HepG2 (cell line): ENCODE measurements around the gene LLGL2. TPM values are rescaled to one million over a fixed set of nuclear protein-coding genes. Genes with fewer than 3 reads are reported as not detected.

Experiments used
- ATF7-NPFF ChIP-seq: sonication (generic); formaldehyde crosslinking; IDR thresholded peaks from 2 replicates; pipeline ENCODE4 v1.8.1; 2023; ENCODE audit warnings: mild to moderate bottlenecking, low read depth, missing genetic modification reagents, moderate library complexity
- NR1H2 ChIP-seq: sonication (generic); formaldehyde crosslinking; IDR thresholded peaks from 2 replicates; pipeline ENCODE4 v1.8.1; 2022; ENCODE audit warnings: low read depth, missing genetic modification reagents, borderline replicate concordance
- TRIM24 ChIP-seq: sonication (generic); formaldehyde crosslinking; IDR thresholded peaks from 2 replicates; pipeline ENCODE4 v1.8.0; 2022; ENCODE audit warnings: mild to moderate bottlenecking, missing genetic modification reagents
- ZNF143 ChIP-seq: sonication (generic); formaldehyde crosslinking; IDR thresholded peaks from 2 replicates; pipeline ENCODE4 v1.4.0; 2020; ENCODE audit warnings: missing genetic modification reagents
- ZNF263 ChIP-seq: sonication (generic); formaldehyde crosslinking; IDR thresholded peaks from 2 replicates; pipeline ENCODE4 v1.4.0; 2020; ENCODE audit warnings: missing genetic modification reagents
- polyA plus RNA-seq, 8 experiments: library from polyadenylated mRNA; depleted of rRNA in 3 of 8; stranded (reverse) in 7 of 8; unstranded in 1 of 8; fragments of >200 nt; fragmentation: Illumina TruSeq in 4 of 8; extraction: Trizol in 4 of 8; gene quantifications; 2 replicates each; pipeline versions ENCODE4 v1.2.1 to v1.2.3, GENCODE V29; 2011 to 2016; ENCODE audit warnings: low read depth in 4 of 8, missing spikeins in 1 of 8, mixed read lengths in 1 of 8; ENCODE audit not compliant: insufficient read depth in 1 of 8
- total RNA-seq, 5 experiments: library from RNA; depleted of rRNA; stranded (reverse); fragments of >200 nt; fragmentation: Illumina TruSeq; extraction: Trizol; gene quantifications; 2 replicates each; pipeline ENCODE4 v1.2.3, GENCODE V29; 2016; ENCODE audit warnings: low read depth in 1 of 5
- TF ChIP-seq, protein P1 (sequence below): sonication (generic); formaldehyde crosslinking; IDR thresholded peaks from 2 replicates; pipeline ENCODE4 v1.4.0; 2020; ENCODE audit warnings: mild to moderate bottlenecking, missing genetic modification reagents
- TF ChIP-seq, protein P2 (sequence below): sonication (generic); formaldehyde crosslinking; conservative IDR thresholded peaks from 2 replicates; pipeline ENCODE4 v1.4.0; 2020; ENCODE audit warnings: mild to moderate bottlenecking, missing genetic modification reagents, moderate library complexity
- TF ChIP-seq, protein P3 (sequence below): sonication (generic); formaldehyde crosslinking; IDR thresholded peaks from 2 replicates; pipeline ENCODE4 v1.4.0; 2020; ENCODE audit warnings: missing genetic modification reagents
- TF ChIP-seq, protein P4 (sequence below): sonication (generic); formaldehyde crosslinking; IDR thresholded peaks from 2 replicates; pipeline ENCODE4 v1.4.0; 2020; ENCODE audit warnings: missing genetic modification reagents
- TF ChIP-seq, protein P5 (sequence below): sonication (generic); formaldehyde crosslinking; IDR thresholded peaks from 2 replicates; pipeline ENCODE4 v1.5.1; 2020; ENCODE audit warnings: missing genetic modification reagents, mild to moderate bottlenecking, borderline replicate concordance
- TF ChIP-seq, protein P6 (sequence below): sonication (generic); formaldehyde crosslinking; IDR thresholded peaks from 2 replicates; pipeline ENCODE4 v1.5.0; 2020; ENCODE audit warnings: mild to moderate bottlenecking, missing genetic modification reagents

Gene LLGL2
- total and polyA plus RNA-seq, 2 of the 13 experiments (the other 11 are each of a cell fraction or from before 2014, with no cell fraction given): 83.0 to 86.7 TPM

DNA sequence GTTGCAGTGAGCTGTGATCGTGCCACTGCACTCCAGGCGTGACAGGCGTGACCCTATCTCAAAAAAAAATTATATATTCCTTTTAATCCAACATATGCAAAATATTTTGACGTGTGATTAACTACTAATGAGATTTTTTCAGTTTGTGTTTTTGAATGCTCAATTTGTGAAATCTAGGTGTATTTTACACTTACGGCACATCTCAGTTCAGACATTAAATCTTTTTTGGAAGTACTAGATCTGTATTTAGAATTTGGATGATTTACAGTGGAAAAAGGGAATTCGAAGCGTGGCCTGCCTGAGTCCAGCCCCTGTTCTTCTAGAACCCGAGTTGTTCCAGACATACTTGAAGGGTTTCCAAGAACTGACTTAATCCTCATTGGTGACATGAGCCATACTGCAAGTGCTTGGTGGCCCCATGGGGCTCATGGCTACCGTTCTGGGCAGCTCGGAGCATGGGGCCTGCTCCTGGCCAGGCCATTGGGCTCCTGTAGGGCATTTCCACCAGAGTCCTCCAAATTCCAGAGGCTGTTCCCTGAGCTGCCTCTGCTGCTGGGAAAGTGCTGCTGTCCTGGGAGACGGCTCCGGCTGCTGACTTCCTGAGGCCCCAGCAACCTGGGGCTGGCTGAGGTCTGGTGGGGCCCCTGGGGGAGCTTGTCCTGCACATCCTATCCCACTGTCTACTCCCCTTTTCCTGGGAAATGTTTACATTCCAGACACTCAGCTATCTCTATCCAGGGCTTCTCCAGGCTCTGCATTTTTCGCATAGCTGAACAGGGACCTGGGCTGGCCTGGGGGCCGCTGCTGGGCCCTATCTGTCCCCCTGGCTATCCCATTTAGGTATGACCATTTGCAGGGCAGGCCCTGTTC, 27.2 kb downstream of the LLGL2 start (continued):
- TF ChIP-seq, protein P1, sequence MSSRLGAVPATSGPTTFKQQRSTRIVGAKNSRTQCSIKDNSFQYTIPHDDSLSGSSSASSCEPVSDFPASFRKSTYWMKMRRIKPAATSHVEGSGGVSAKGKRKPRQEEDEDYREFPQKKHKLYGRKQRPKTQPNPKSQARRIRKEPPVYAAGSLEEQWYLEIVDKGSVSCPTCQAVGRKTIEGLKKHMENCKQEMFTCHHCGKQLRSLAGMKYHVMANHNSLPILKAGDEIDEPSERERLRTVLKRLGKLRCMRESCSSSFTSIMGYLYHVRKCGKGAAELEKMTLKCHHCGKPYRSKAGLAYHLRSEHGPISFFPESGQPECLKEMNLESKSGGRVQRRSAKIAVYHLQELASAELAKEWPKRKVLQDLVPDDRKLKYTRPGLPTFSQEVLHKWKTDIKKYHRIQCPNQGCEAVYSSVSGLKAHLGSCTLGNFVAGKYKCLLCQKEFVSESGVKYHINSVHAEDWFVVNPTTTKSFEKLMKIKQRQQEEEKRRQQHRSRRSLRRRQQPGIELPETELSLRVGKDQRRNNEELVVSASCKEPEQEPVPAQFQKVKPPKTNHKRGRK (CRISPR knock-in tag): no peak
- TF ChIP-seq TRIM24 (no peak), ATF7-NPFF (CRISPR knock-in tag) (no peak), ZNF263 (CRISPR knock-in tag) (0 out of 2 replicates have a peak, but pooled peaks have one; percentile 48), ZNF143 (CRISPR knock-in tag) (no peak), NR1H2 (CRISPR knock-in tag) (no peak)
- TF ChIP-seq, protein P2, sequence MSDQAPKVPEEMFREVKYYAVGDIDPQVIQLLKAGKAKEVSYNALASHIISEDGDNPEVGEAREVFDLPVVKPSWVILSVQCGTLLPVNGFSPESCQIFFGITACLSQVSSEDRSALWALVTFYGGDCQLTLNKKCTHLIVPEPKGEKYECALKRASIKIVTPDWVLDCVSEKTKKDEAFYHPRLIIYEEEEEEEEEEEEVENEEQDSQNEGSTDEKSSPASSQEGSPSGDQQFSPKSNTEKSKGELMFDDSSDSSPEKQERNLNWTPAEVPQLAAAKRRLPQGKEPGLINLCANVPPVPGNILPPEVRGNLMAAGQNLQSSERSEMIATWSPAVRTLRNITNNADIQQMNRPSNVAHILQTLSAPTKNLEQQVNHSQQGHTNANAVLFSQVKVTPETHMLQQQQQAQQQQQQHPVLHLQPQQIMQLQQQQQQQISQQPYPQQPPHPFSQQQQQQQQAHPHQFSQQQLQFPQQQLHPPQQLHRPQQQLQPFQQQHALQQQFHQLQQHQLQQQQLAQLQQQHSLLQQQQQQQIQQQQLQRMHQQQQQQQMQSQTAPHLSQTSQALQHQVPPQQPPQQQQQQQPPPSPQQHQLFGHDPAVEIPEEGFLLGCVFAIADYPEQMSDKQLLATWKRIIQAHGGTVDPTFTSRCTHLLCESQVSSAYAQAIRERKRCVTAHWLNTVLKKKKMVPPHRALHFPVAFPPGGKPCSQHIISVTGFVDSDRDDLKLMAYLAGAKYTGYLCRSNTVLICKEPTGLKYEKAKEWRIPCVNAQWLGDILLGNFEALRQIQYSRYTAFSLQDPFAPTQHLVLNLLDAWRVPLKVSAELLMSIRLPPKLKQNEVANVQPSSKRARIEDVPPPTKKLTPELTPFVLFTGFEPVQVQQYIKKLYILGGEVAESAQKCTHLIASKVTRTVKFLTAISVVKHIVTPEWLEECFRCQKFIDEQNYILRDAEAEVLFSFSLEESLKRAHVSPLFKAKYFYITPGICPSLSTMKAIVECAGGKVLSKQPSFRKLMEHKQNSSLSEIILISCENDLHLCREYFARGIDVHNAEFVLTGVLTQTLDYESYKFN (CRISPR knock-in tag): peak; percentile 88
- TF ChIP-seq, protein P3, sequence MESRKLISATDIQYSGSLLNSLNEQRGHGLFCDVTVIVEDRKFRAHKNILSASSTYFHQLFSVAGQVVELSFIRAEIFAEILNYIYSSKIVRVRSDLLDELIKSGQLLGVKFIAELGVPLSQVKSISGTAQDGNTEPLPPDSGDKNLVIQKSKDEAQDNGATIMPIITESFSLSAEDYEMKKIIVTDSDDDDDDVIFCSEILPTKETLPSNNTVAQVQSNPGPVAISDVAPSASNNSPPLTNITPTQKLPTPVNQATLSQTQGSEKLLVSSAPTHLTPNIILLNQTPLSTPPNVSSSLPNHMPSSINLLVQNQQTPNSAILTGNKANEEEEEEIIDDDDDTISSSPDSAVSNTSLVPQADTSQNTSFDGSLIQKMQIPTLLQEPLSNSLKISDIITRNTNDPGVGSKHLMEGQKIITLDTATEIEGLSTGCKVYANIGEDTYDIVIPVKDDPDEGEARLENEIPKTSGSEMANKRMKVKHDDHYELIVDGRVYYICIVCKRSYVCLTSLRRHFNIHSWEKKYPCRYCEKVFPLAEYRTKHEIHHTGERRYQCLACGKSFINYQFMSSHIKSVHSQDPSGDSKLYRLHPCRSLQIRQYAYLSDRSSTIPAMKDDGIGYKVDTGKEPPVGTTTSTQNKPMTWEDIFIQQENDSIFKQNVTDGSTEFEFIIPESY: 0 out of 2 replicates have a peak, but pooled peaks have one; percentile 10
- TF ChIP-seq, protein P4, sequence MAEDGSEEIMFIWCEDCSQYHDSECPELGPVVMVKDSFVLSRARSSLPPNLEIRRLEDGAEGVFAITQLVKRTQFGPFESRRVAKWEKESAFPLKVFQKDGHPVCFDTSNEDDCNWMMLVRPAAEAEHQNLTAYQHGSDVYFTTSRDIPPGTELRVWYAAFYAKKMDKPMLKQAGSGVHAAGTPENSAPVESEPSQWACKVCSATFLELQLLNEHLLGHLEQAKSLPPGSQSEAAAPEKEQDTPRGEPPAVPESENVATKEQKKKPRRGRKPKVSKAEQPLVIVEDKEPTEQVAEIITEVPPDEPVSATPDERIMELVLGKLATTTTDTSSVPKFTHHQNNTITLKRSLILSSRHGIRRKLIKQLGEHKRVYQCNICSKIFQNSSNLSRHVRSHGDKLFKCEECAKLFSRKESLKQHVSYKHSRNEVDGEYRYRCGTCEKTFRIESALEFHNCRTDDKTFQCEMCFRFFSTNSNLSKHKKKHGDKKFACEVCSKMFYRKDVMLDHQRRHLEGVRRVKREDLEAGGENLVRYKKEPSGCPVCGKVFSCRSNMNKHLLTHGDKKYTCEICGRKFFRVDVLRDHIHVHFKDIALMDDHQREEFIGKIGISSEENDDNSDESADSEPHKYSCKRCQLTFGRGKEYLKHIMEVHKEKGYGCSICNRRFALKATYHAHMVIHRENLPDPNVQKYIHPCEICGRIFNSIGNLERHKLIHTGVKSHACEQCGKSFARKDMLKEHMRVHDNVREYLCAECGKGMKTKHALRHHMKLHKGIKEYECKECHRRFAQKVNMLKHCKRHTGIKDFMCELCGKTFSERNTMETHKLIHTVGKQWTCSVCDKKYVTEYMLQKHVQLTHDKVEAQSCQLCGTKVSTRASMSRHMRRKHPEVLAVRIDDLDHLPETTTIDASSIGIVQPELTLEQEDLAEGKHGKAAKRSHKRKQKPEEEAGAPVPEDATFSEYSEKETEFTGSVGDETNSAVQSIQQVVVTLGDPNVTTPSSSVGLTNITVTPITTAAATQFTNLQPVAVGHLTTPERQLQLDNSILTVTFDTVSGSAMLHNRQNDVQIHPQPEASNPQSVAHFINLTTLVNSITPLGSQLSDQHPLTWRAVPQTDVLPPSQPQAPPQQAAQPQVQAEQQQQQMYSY (CRISPR knock-in tag): peak; percentile 53; the same call in 1 of the 2 replicates
- TF ChIP-seq, protein P5, sequence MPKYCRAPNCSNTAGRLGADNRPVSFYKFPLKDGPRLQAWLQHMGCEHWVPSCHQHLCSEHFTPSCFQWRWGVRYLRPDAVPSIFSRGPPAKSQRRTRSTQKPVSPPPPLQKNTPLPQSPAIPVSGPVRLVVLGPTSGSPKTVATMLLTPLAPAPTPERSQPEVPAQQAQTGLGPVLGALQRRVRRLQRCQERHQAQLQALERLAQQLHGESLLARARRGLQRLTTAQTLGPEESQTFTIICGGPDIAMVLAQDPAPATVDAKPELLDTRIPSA (CRISPR knock-in tag): 0 out of 2 replicates have a peak, but pooled peaks have one; percentile 39
- TF ChIP-seq, protein P6, sequence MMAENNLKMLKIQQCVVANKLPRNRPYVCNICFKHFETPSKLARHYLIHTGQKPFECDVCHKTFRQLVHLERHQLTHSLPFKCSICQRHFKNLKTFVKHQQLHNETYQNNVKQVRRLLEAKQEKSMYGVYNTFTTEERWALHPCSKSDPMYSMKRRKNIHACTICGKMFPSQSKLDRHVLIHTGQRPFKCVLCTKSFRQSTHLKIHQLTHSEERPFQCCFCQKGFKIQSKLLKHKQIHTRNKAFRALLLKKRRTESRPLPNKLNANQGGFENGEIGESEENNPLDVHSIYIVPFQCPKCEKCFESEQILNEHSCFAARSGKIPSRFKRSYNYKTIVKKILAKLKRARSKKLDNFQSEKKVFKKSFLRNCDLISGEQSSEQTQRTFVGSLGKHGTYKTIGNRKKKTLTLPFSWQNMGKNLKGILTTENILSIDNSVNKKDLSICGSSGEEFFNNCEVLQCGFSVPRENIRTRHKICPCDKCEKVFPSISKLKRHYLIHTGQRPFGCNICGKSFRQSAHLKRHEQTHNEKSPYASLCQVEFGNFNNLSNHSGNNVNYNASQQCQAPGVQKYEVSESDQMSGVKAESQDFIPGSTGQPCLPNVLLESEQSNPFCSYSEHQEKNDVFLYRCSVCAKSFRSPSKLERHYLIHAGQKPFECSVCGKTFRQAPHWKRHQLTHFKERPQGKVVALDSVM (CRISPR knock-in tag): 0 out of 2 replicates have a peak, but pooled peaks have one; percentile 48
